PC-9 (cell line): ENCODE data around the gene ZNF599. TPM values are rescaled to one million over a fixed set of nuclear protein-coding genes. Genes with fewer than 3 reads are reported as not detected.

Experiments used
- BruUV-seq: library from RNA; stranded (reverse); fragments of 400-500 nt; replicated peaks from 2 replicates; lab custom pipeline; 2021; lab: Mats Ljungman, UMichigan
- CTCF ChIA-PET: fragments of 300-600 bp; sonication (Branson Sonifier 250); formaldehyde crosslinking; loops from one replicate; lab custom pipeline; 2022; ENCODE audit warnings: antibody characterized with exemption; lab: Charles Lee
- POLR2A ChIA-PET: fragments of 300-600 bp; sonication (Branson Sonifier 250); formaldehyde crosslinking; loops from one replicate; lab custom pipeline; 2022; ENCODE audit warnings: antibody characterized with exemption; ENCODE audit not compliant: unreplicated experiment; lab: Charles Lee
- DNase-seq, 2 experiments: peaks; one replicate each; pipeline versions ENCODE4 v3.0.0 to v3.0.0-alpha.2; 2015 to 2022; ENCODE audit warnings: mixed read lengths in 1 of 2
- H2AFZ ChIP-seq: fragments of 200-600 bp; sonication (generic); 2 replicates; pipeline ENCODE4 v1.8.1; 2017; ENCODE audit warnings: antibody characterized with exemption
- H3F3A ChIP-seq: fragments of 200-600 bp; sonication (generic); 2 replicates; pipeline ENCODE4 v1.8.1; 2017; ENCODE audit warnings: antibody characterized with exemption, mild to moderate bottlenecking, low read depth; ENCODE audit not compliant: insufficient read depth
- H3K27ac ChIP-seq: fragments of 200-600 bp; sonication (generic); 2 replicates; pipeline ENCODE4 v1.6.1; 2016; ENCODE audit warnings: mixed run types
- H3K27me3 ChIP-seq: fragments of 200-600 bp; sonication (generic); 2 replicates; pipeline ENCODE4 v1.6.1; 2016; ENCODE audit warnings: low read depth, mixed run types; ENCODE audit not compliant: insufficient read depth
- H3K36me3 ChIP-seq: fragments of 200-600 bp; sonication (generic); 2 replicates; pipeline ENCODE4 v1.6.1; 2016; ENCODE audit warnings: low read depth, mixed run types
- H3K4me1 ChIP-seq: fragments of 200-600 bp; sonication (generic); replicated peaks from 2 replicates; pipeline ENCODE4 v1.6.1; 2016; ENCODE audit warnings: mixed run types; ENCODE audit not compliant: insufficient read depth
- H3K4me2 ChIP-seq: fragments of 200-600 bp; sonication (generic); 2 replicates; pipeline ENCODE4 v1.6.1; 2017; ENCODE audit warnings: mixed run types
- H3K4me3 ChIP-seq: fragments of 200-600 bp; sonication (generic); 2 replicates; pipeline ENCODE4 v1.6.1; 2016; ENCODE audit warnings: mixed run types
- H3K79me2 ChIP-seq: fragments of 200-600 bp; sonication (generic); 2 replicates; pipeline ENCODE4 v1.6.1; 2017; ENCODE audit warnings: low read depth, mixed run types
- H3K9me2 ChIP-seq: fragments of 200-600 bp; sonication (generic); 2 replicates; pipeline ENCODE4 v1.8.1; 2017; ENCODE audit warnings: mild to moderate bottlenecking; ENCODE audit not compliant: insufficient read depth
- H3K9me3 ChIP-seq: fragments of 200-600 bp; sonication (generic); 2 replicates; pipeline ENCODE4 v1.8.1; 2016; ENCODE audit warnings: low read depth; ENCODE audit not compliant: insufficient read depth
- H4K20me1 ChIP-seq: fragments of 200-600 bp; sonication (generic); 2 replicates; pipeline ENCODE4 v1.8.1; 2017; ENCODE audit not compliant: insufficient read depth
- CTCF ChIP-seq: fragments of 200-600 bp; sonication (generic); conservative IDR thresholded peaks from 2 replicates; pipeline ENCODE4 v1.6.1; 2017; ENCODE audit warnings: mixed run types, antibody characterized with exemption, mild to moderate bottlenecking, moderate library complexity
- EZH2 ChIP-seq: fragments of 200-600 bp; sonication (generic); IDR thresholded peaks from 2 replicates; pipeline ENCODE4 v1.8.0; 2017; ENCODE audit warnings: antibody characterized with exemption, low read depth
- intact Hi-C: fragments of 100-400 bp; cut with micrococcal nuclease; formaldehyde crosslinking; loops from one replicate; pipeline ENCODE4 v1.10.0; 2022; ENCODE audit not compliant: unreplicated experiment
- total RNA-seq: library from RNA; stranded (reverse); gene quantifications from 2 replicates; pipeline ENCODE4 v1.2.3, GENCODE V29; 2021

ZNF599 gene
- total RNA-seq, 1 experiment from 2014 or later, result 9.2 TPM

- Histone ChIP-seq H3K79me2 (no peaks in the 10 kb centered on the region), H3K9me3 (peaks cover 17% of the 10 kb centered on the region), H3K9me2 (no peaks in the 10 kb centered on the region), H3F3A (peaks cover 8% of the 10 kb centered on the region; the same call in 1 of the 2 replicates), H3K27me3 (no peaks in the 10 kb centered on the region), H3K4me1 (peaks cover 8% of the 10 kb centered on the region), H3K4me2 (peak within 1 kb of the TSS; percentile 87), H3K27ac (peak within 1 kb of the TSS; percentile 77), H3K4me3 (peak within 1 kb of the TSS; percentile 93), H3K36me3 (peaks cover 22% of the 10 kb centered on the region), H4K20me1 (no peaks in the 10 kb centered on the region), H2AFZ (peak within 1 kb of the TSS; percentile 98)
- ChIA-PET POLR2A (no interaction called here), CTCF (no interaction called here)
- intact Hi-C loops, result loop anchor here (1.0 kb wide), 2 partner anchors 39 to 57 kb away; partner anchors contain the start of genes SCGB2B2, ZNF302 and ZNF599
- no TSS peak for BruUV-seq
- DNase-seq, result peak; percentile 80 to 88
- TF ChIP-seq CTCF, result no peak
- no peak for TF ChIP-seq EZH2
Observed at GRCh38 chr19:34733746-34734536, 39.1 kb downstream of the ZNF599 start, which contains the start of gene ZNF181. Gene ZNF181 (plus strand): TSS chr19:34734243. CDS start chr19:34735038, 795 bp downstream.

- Histone ChIP-seq H4K20me1 (no peaks in the 10 kb centered on the region), H3K9me2 (no peaks in the 10 kb centered on the region), H2AFZ (peak overlapping the region; percentile 98), H3K4me3 (peak overlapping the region; percentile 93), H3K4me1 (peaks cover 8% of the 10 kb centered on the region), H3K27me3 (peaks cover under 1% of the 10 kb centered on the region; the same call in 1 of the 2 replicates), H3K9me3 (peaks cover 17% of the 10 kb centered on the region), H3K27ac (peak overlapping the region; percentile 77), H3F3A (peaks cover 8% of the 10 kb centered on the region; the same call in 1 of the 2 replicates), H3K36me3 (peaks cover 17% of the 10 kb centered on the region), H3K79me2 (no peaks in the 10 kb centered on the region), H3K4me2 (peak overlapping the region; percentile 87)
- TF ChIP-seq CTCF, result no peak
- no peak for TF ChIP-seq EZH2
- ChIA-PET POLR2A (no interaction called here), CTCF (no interaction called here)
- TSS peak; percentile 94 for BruUV-seq
- intact Hi-C loops, result no loop called here
- DNase-seq, result no peak
Observed at GRCh38 chr19:34733266-34733745, 39.7 kb downstream of the ZNF599 start.

- Histone ChIP-seq H3K9me2 (no peaks in the 10 kb centered on the region), H3K4me3 (peak overlapping the region; percentile 93; the same call in 1 of the 2 replicates), H3K79me2 (no peaks in the 10 kb centered on the region), H3K4me1 (peaks cover 8% of the 10 kb centered on the region), H3K4me2 (peak overlapping the region; percentile 87), H4K20me1 (no peaks in the 10 kb centered on the region), H2AFZ (peak overlapping the region; percentile 98; the same call in 1 of the 2 replicates), H3K36me3 (peaks cover 15% of the 10 kb centered on the region), H3F3A (peaks cover 8% of the 10 kb centered on the region; the same call in 1 of the 2 replicates), H3K27me3 (peaks cover 6% of the 10 kb centered on the region; the same call in 1 of the 2 replicates), H3K27ac (no peak overlapping the region), H3K9me3 (peaks cover 17% of the 10 kb centered on the region)
- ChIA-PET CTCF (no interaction called here), POLR2A (no interaction called here)
- TF ChIP-seq CTCF (no peak), EZH2 (no peak)
- DNase-seq, result no peak
- BruUV-seq, result no TSS peak
- intact Hi-C loops, result no loop called here
Observed at GRCh38 chr19:34732612-34733211, 40.3 kb downstream of the ZNF599 start.
